GM12878 (cell line): Measurements from ENCODE around the gene DNAI2. TPM values are rescaled to one million over a fixed set of nuclear protein-coding genes. Genes with fewer than 3 reads are reported as not detected.

Experiments used
- ATAC-seq: fragments of 200-7000 bp; cut with Tn5 transposase; 3 replicates; pipeline ENCODE4 v1.9.1; 2020; ENCODE audit warnings: mild to moderate bottlenecking, moderate library complexity
- BruUV-seq: library from RNA; stranded (reverse); fragments of 400-500 nt; replicated peaks from 2 replicates; lab custom pipeline; 2021; lab: Mats Ljungman, UMichigan
- CTCF ChIA-PET: fragments of 300-600 bp; sonication (Branson Sonifier 250); formaldehyde crosslinking; extraction: SDS; loops from one replicate; lab custom pipeline; 2021; ENCODE audit warnings: inconsistent platforms; lab: Yijun Ruan, JAX
- POLR2A ChIA-PET: fragments of 350-600 bp; formaldehyde crosslinking; extraction: SDS; loops from one replicate; lab custom pipeline; 2021; ENCODE audit warnings: inconsistent platforms; lab: Charles Lee
- RAD21 ChIA-PET: fragments of 300-600 bp; sonication (Branson Sonifier 250); formaldehyde crosslinking; loops from one replicate; lab custom pipeline; 2023; ENCODE audit warnings: antibody characterized with exemption; ENCODE audit not compliant: unreplicated experiment; lab: Charles Lee
- SMC1A ChIA-PET: fragments of 300-600 bp; sonication (Branson Sonifier 250); formaldehyde crosslinking; loops from one replicate; lab custom pipeline; 2023; ENCODE audit not compliant: unreplicated experiment, uncharacterized antibody; lab: Charles Lee
- DNase-seq: peaks from one replicate; pipeline ENCODE4 v3.0.0-alpha.2; 2011; ENCODE audit warnings: low read depth, low spot score
- FAIRE-seq: peaks from 3 replicates; lab custom pipeline; 2011; peaks lifted over from hg19 to GRCh38; lab: Jason Lieb, UNC
- H2AFZ ChIP-seq: 2 replicates; pipeline ENCODE4 v1.6.0; 2011; ENCODE audit warnings: low read depth, low read length, control low read depth; ENCODE audit not compliant: control insufficient read depth
- H3K27ac ChIP-seq: 2 replicates; pipeline ENCODE4 v1.5.1; 2011; ENCODE audit warnings: control low read depth; ENCODE audit not compliant: control insufficient read depth, insufficient read depth
- H3K27me3 ChIP-seq, 2 experiments: replicated peaks in 1 of 2; 2 replicates each; pipeline versions ENCODE4 v1.6.0 to v1.6.1; 2011; ENCODE audit warnings: low read length in 1 of 2; ENCODE audit not compliant: control insufficient read depth in 2 of 2, insufficient read depth in 2 of 2
- H3K36me3 ChIP-seq, 2 experiments: 2 replicates each; pipeline ENCODE4 v1.5.1; 2011; ENCODE audit warnings: low read length in 1 of 2; ENCODE audit not compliant: control insufficient read depth in 2 of 2, insufficient read depth in 2 of 2
- H3K4me1 ChIP-seq: 2 replicates; pipeline ENCODE4 v1.6.1; 2011; ENCODE audit warnings: mild to moderate bottlenecking, low read length, moderate library complexity, mixed read lengths; ENCODE audit not compliant: control insufficient read depth, insufficient read depth
- H3K4me2 ChIP-seq: 2 replicates; pipeline ENCODE4 v1.6.0; 2011; ENCODE audit warnings: control low read depth; ENCODE audit not compliant: control insufficient read depth, insufficient read depth
- H3K4me3 ChIP-seq: fragments of 200-600 bp; sonication (generic); 2 replicates; pipeline ENCODE4 v1.5.1; 2016
- H3K79me2 ChIP-seq: 2 replicates; pipeline ENCODE4 v1.6.0; 2011; ENCODE audit warnings: low read length; ENCODE audit not compliant: control insufficient read depth, insufficient read depth
- H3K9ac ChIP-seq: 2 replicates; pipeline ENCODE4 v1.8.0; 2011; ENCODE audit warnings: low read length, control low read depth, mixed read lengths; ENCODE audit not compliant: control insufficient read depth, insufficient read depth
- H3K9me3 ChIP-seq: replicated peaks from 3 replicates; pipeline ENCODE4 v1.5.1; 2011; ENCODE audit warnings: mild to moderate bottlenecking, low read length; ENCODE audit not compliant: control insufficient read depth, insufficient read depth
- H4K20me1 ChIP-seq: 2 replicates; pipeline ENCODE4 v1.6.0; 2011; ENCODE audit not compliant: control insufficient read depth, insufficient read depth
- BCLAF1 ChIP-seq: fragments of 450-650 bp; IDR thresholded peaks from 2 replicates; pipeline ENCODE4 v1.6.1; 2017; ENCODE audit warnings: antibody characterized with exemption, mild to moderate bottlenecking, moderate library complexity
- DPF2 ChIP-seq: fragments of 450-650 bp; IDR thresholded peaks from 2 replicates; pipeline ENCODE4 v1.6.1; 2017; ENCODE audit warnings: mild to moderate bottlenecking
- FOS ChIP-seq: IDR thresholded peaks from 3 replicates; pipeline ENCODE4 v1.6.1; 2011; ENCODE audit warnings: borderline replicate concordance; ENCODE audit not compliant: insufficient read length; ENCODE audit errors: extremely low read depth
- HSF1 ChIP-seq: fragments of 150-350 bp; IDR thresholded peaks from 2 replicates; pipeline ENCODE4 v1.6.1; 2014; ENCODE audit warnings: mild to moderate bottlenecking, low read depth, low read length
- MEF2B ChIP-seq: fragments of 450-650 bp; IDR thresholded peaks from 2 replicates; pipeline ENCODE4 v1.6.1; 2018; ENCODE audit warnings: mild to moderate bottlenecking, moderate library complexity; ENCODE audit not compliant: partially characterized antibody, poor library complexity, severe bottlenecking
- PAX5 ChIP-seq: IDR thresholded peaks from 2 replicates; pipeline ENCODE4 v1.6.1; 2011; ENCODE audit warnings: low read depth, low read length, borderline replicate concordance
- PAX8 ChIP-seq: fragments of 450-650 bp; IDR thresholded peaks from 2 replicates; pipeline ENCODE4 v1.6.1; 2017; ENCODE audit warnings: mild to moderate bottlenecking, moderate library complexity
- POLR2A ChIP-seq: IDR thresholded peaks from 2 replicates; pipeline ENCODE4 v1.6.1; 2011; ENCODE audit warnings: low read depth, mild to moderate bottlenecking, low read length
- RAD21 ChIP-seq: IDR thresholded peaks from 2 replicates; pipeline ENCODE4 v1.6.1; 2011; ENCODE audit warnings: mild to moderate bottlenecking, low read depth, low read length, moderate library complexity; ENCODE audit not compliant: insufficient read depth
- RELB ChIP-seq: fragments of 450-650 bp; IDR thresholded peaks from 2 replicates; pipeline ENCODE4 v1.6.1; 2017; ENCODE audit warnings: low read depth, mild to moderate bottlenecking, moderate library complexity
- SMARCA5 ChIP-seq: fragments of 450-650 bp; IDR thresholded peaks from 2 replicates; pipeline ENCODE4 v1.6.1; 2017; ENCODE audit warnings: mild to moderate bottlenecking
- SPI1 ChIP-seq: IDR thresholded peaks from 2 replicates; pipeline ENCODE4 v1.6.1; 2011; ENCODE audit warnings: low read depth, mild to moderate bottlenecking, low read length, moderate library complexity, borderline replicate concordance; ENCODE audit not compliant: insufficient read depth
- TCF3 ChIP-seq: IDR thresholded peaks from 2 replicates; pipeline ENCODE4 v1.6.1; 2012; ENCODE audit warnings: low read depth, mild to moderate bottlenecking, low read length, borderline replicate concordance; ENCODE audit not compliant: insufficient read depth
- ZNF207 ChIP-seq: fragments of 450-650 bp; IDR thresholded peaks from 2 replicates; pipeline ENCODE4 v1.6.1; 2014; ENCODE audit warnings: antibody characterized with exemption, mild to moderate bottlenecking, borderline replicate concordance
- WGBS: methylation state at CpG from one replicate; pipeline ENCODE4 v1.1.6; 2016; ENCODE audit warnings: low lambda C conversion rate; ENCODE audit not compliant: insufficient replicate concordance, insufficient coverage; ENCODE audit errors: missing lambda C conversion rate; 5-methylcytosine and 5-hydroxymethylcytosine counted together
- in situ Hi-C: fragments of 300-500 bp; cut with MboI; formaldehyde crosslinking; loops from 9 replicates; pipeline ENCODE4 v1.14.3; 2018; ENCODE audit warnings: mixed read lengths
- intact Hi-C: fragments of 100-400 bp; cut with micrococcal nuclease; formaldehyde crosslinking; loops from one replicate; pipeline ENCODE4 v1.14.2; 2022; ENCODE audit not compliant: unreplicated experiment
- polyA plus RNA-seq, 11 experiments: library from polyadenylated mRNA; depleted of rRNA in 4 of 11; unstranded in 6 of 11; stranded (reverse) in 5 of 11; fragments of >200 nt; fragmentation: Nextera tagmentation in 4 of 11; fragmentation: Illumina TruSeq in 1 of 11; extraction: Ambion mirVana in 4 of 11; extraction: Trizol in 1 of 11; gene quantifications; 1 replicate in 1 of 11; 2 replicates in 10 of 11; pipeline versions ENCODE4 v1.2.1 to v1.2.3, GENCODE V29; 2011 to 2016; ENCODE audit warnings: inconsistent platforms in 2 of 11, missing spikeins in 2 of 11, low read depth in 1 of 11
- total RNA-seq, 4 experiments: library from RNA; depleted of rRNA in 3 of 4; stranded (reverse); fragments of >200 nt in 3 of 4; fragmentation: Illumina TruSeq in 1 of 4; extraction: Trizol in 1 of 4; gene quantifications; 2 replicates each; pipeline versions ENCODE4 v1.2.1 to v1.2.3, GENCODE V29; 2013 to 2021
- TF ChIP-seq, protein P1 (sequence below): IDR thresholded peaks from 2 replicates; pipeline ENCODE4 v1.6.1; 2012; ENCODE audit warnings: low read depth, low read length, improper control_type of control experiment

DNAI2 gene
- total and polyA plus RNA-seq, 10 of the 15 experiments (the other 5 are each of a cell fraction or from before 2014, with no cell fraction given), result 0.04 to 1.8 (median 0.13) TPM

- TF ChIP-seq RELB (no peak), FOS (no peak)
- TF ChIP-seq, protein P1, sequence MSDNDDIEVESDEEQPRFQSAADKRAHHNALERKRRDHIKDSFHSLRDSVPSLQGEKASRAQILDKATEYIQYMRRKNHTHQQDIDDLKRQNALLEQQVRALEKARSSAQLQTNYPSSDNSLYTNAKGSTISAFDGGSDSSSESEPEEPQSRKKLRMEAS, result no peak
- TF ChIP-seq, all 136 proteins: peak for 0
Observed at GRCh38 chr17:74272731-74273201, 1.3 kb upstream of the DNAI2 start (continued).

GRCh38 chr17:74274709-74275340 is 791 bp downstream of the DNAI2 start:
- Histone ChIP-seq H3K79me2 (no peaks in the 10 kb centered on the region), H3K9ac (no peak overlapping the region), H4K20me1 (no peaks in the 10 kb centered on the region), H2AFZ (peak overlapping the region; percentile 37), H3K9me3 (no peaks in the 10 kb centered on the region), H3K4me1 (peaks cover 23% of the 10 kb centered on the region), H3K4me3 (no peak overlapping the region), H3K4me2 (peak overlapping the region; percentile 68), H3K36me3 (no peaks in the 10 kb centered on the region), H3K27ac (no peak overlapping the region; the same call in 1 of the 2 replicates), H3K27me3 (no peaks in the 10 kb centered on the region)
- 10% methylated on average over 14 of the region's 14 CpGs for WGBS
- TSS peak; percentile 83 for BruUV-seq
- ChIA-PET CTCF (interaction anchor here (1.3 to 3.0 kb wide), 6 partner anchors 10 to 93 kb away, joined by 4 to 26 read pairs (median 6); partner anchors contain the start of genes GPR142 and RPL38), POLR2A (interaction anchor here (0.8 to 1.6 kb wide), 3 partner anchors 9 to 20 kb away, joined by 5 to 7 read pairs (median 5); no protein-coding TSS in a partner anchor), SMC1A (interaction anchor here (0.9 to 2.2 kb wide), 5 partner anchors 8 to 62 kb away, joined by 3 to 12 read pairs (median 4); no protein-coding TSS in a partner anchor), RAD21 (interaction anchor here (0.8 to 2.1 kb wide), 5 partner anchors 8 to 25 kb away, joined by 3 to 11 read pairs (median 6); no protein-coding TSS in a partner anchor)
- ATAC-seq (peak; percentile 74), DNase-seq (no peak), FAIRE-seq (peak; percentile 92)
- intact Hi-C loops, result no loop called here
- in situ Hi-C loops, result loop anchor here (10.0 to 25.0 kb wide), 2 partner anchors 60 to 1863 kb away; partner anchors contain the start of gene TTYH2
- 0 out of 2 replicates have a peak, but pooled peaks have one; percentile 26 for TF ChIP-seq DPF2
- peak; percentile 65; the same call in 1 of the 2 replicates for TF ChIP-seq SPI1
- TF ChIP-seq POLR2A, result no peak
- TF ChIP-seq RAD21, result no peak
- TF ChIP-seq ZNF207, result no peak
- no peak for TF ChIP-seq SMARCA5
- no peak for TF ChIP-seq BCLAF1
- TF ChIP-seq MEF2B, result peak; percentile 89
- no peak for TF ChIP-seq HSF1
- TF ChIP-seq TCF3, result no peak
- TF ChIP-seq PAX5, result no peak
- TF ChIP-seq PAX8, result no peak
